Brain microvascular endothelial cell (primary cell): Measurements from ENCODE around the gene CCDC43.

Source experiments
- DNase-seq: peaks from one replicate; pipeline ENCODE4 v3.0.0-alpha.2; 2020
- H3K27ac ChIP-seq: fragments of 250-450 bp; sonication (Bioruptor Pico); 2 replicates; pipeline ENCODE4 v1.5.1; 2020; ENCODE audit warnings: mild to moderate bottlenecking, moderate library complexity
- H3K27me3 ChIP-seq: fragments of 250-450 bp; sonication (Bioruptor Pico); replicated peaks from 2 replicates; pipeline ENCODE4 v1.5.1; 2020; ENCODE audit warnings: mild to moderate bottlenecking
- H3K36me3 ChIP-seq: fragments of 250-450 bp; sonication (Bioruptor Pico); replicated peaks from 2 replicates; pipeline ENCODE4 v1.5.1; 2020; ENCODE audit warnings: mild to moderate bottlenecking
- H3K4me3 ChIP-seq: 2 replicates; pipeline ENCODE4 v1.5.1; 2011; ENCODE audit warnings: low read depth, mild to moderate bottlenecking, control low read depth, low read length, moderate library complexity
- in situ Hi-C: cut with HindIII; loops from 2 replicates; pipeline ENCODE4 v1.10.0; 2017; ENCODE audit warnings: low sequenced_read_pairs, low pct_ligation_motif_present
- TF ChIP-seq, protein P1 (sequence below): IDR thresholded peaks from 2 replicates; pipeline ENCODE4 v1.5.1; 2011; ENCODE audit warnings: low read depth, mild to moderate bottlenecking, moderate library complexity, low read length, control low read depth, inconsistent platforms; ENCODE audit errors: missing control alignments

Gene CCDC43

DNA sequence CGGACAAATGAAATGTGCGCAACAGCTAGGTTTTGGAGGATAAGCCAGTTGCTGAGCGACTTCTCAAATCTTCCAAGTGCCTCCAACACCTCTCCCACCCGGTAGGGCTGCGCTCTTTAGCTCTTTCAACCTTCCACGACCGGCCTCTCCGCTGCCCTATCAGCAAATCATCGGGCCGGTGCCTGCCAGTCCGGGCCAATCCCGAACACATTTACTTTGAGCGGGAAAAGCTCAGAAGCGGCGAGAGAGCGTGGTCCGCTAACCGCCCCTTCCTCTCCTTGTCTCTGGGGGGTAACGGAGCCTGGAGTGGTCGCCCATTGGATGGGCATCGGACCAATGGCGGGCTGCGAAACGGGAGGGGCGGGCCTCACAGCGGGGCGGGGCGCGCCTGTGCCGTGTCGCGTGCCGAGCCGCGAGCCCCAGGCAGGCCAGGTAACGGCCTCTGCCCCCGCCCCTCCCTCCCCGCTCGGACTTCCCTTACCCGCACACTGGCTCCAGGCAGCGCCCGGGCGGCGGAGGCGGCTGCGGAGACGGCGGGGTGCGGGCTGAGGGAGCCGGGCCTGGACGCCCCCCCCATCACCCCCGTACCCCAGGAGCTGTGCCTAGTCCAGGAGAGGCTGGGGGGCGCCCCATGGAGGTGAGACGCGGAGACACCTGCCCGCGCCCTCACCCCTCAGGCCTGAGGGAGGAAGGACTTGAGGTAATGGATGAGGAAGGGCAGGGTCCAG, 33.4 kb downstream of the CCDC43 start, which contains the start of gene MEIOC:
Gene MEIOC, plus strand, starts transcription at position 486 of the 728 bp plus-strand sequence. Its CDS starts 146 bp downstream, at position 632.
- Histone ChIP-seq H3K4me3 (peak within 1 kb of the TSS; percentile 22), H3K27me3 (peaks cover 8% of the 10 kb centered on the region), H3K27ac (no peak within 1 kb of the TSS), H3K36me3 (no peaks in the 10 kb centered on the region)
- in situ Hi-C loops = no loop called here
- peak; percentile 7 for DNase-seq
- TF ChIP-seq, protein P1, sequence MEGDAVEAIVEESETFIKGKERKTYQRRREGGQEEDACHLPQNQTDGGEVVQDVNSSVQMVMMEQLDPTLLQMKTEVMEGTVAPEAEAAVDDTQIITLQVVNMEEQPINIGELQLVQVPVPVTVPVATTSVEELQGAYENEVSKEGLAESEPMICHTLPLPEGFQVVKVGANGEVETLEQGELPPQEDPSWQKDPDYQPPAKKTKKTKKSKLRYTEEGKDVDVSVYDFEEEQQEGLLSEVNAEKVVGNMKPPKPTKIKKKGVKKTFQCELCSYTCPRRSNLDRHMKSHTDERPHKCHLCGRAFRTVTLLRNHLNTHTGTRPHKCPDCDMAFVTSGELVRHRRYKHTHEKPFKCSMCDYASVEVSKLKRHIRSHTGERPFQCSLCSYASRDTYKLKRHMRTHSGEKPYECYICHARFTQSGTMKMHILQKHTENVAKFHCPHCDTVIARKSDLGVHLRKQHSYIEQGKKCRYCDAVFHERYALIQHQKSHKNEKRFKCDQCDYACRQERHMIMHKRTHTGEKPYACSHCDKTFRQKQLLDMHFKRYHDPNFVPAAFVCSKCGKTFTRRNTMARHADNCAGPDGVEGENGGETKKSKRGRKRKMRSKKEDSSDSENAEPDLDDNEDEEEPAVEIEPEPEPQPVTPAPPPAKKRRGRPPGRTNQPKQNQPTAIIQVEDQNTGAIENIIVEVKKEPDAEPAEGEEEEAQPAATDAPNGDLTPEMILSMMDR = peak; percentile 26

- no peak overlapping the region for H3K27ac ChIP-seq
- no peak for DNase-seq
- no peaks in the 10 kb centered on the region for H3K36me3 ChIP-seq
- peaks cover 8% of the 10 kb centered on the region for H3K27me3 ChIP-seq
- H3K4me3 ChIP-seq = no peak overlapping the region
- TF ChIP-seq, protein P1 = no peak
- in situ Hi-C loops = no loop called here
Measured at GRCh38 chr17:44653954-44654353, 35.6 kb downstream of the CCDC43 start.

- in situ Hi-C loops = no loop called here
- DNase-seq = no peak
- Histone ChIP-seq H3K36me3 (no peaks in the 10 kb centered on the region), H3K27me3 (peaks cover 8% of the 10 kb centered on the region), H3K27ac (no peak overlapping the region), H3K4me3 (no peak overlapping the region)
- TF ChIP-seq, protein P1 = no peak
Measured at GRCh38 chr17:44653384-44653783, 36.2 kb downstream of the CCDC43 start.

DNA sequence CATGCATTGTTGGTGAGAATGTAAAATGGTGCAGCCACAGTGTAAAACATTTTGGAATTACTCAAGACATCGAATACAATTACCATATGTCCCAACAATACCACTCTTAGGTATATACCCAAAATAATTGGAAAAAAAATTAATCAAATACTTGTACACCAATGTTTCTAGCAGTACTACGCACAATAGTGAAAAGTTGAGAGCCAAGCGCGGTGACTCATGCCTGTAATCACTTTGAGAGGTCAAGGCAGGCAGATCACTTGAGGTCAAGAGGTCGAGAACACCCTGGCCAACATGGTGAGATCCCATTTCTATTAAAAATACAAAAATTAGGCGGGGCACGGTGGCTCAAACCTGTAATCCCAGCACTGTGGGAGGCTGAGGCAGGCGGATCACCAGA, 36.8 kb downstream of the CCDC43 start:
- in situ Hi-C loops = no loop called here
- Histone ChIP-seq H3K27ac (no peak overlapping the region), H3K36me3 (no peaks in the 10 kb centered on the region), H3K27me3 (peaks cover 8% of the 10 kb centered on the region), H3K4me3 (no peak overlapping the region)
- DNase-seq = no peak
- TF ChIP-seq, protein P1 = no peak

- no peaks in the 10 kb centered on the region for H3K36me3 ChIP-seq
- TF ChIP-seq, protein P1 = no peak
- DNase-seq = no peak
- H3K27ac ChIP-seq = no peak overlapping the region
- no peak overlapping the region for H3K4me3 ChIP-seq
- in situ Hi-C loops = no loop called here
- H3K27me3 ChIP-seq = peaks cover 2% of the 10 kb centered on the region
Measured at GRCh38 chr17:44651228-44651627, 38.3 kb downstream of the CCDC43 start.
